M059J (cell line): ENCODE measurements around the gene ALG9. TPM values are rescaled to one million over a fixed set of nuclear protein-coding genes. Genes with fewer than 3 reads are reported as not detected.
A peak's percentile ranks its signal among the peaks of the same experiment; 100 is the strongest.

Experiments
- DNase-seq: peaks from one replicate; pipeline ENCODE4 v3.0.0-alpha.2; 2012; ENCODE audit warnings: low read depth
- total RNA-seq: library from RNA; depleted of rRNA; stranded (reverse); fragments of >200 nt; shearing (Covaris generic); gene quantifications from 2 replicates; pipeline ENCODE4 v1.2.3, GENCODE V29; 2014

The ALG9 gene
- total RNA-seq, 1 experiment from 2014 or later = 39.7 TPM

DNA sequence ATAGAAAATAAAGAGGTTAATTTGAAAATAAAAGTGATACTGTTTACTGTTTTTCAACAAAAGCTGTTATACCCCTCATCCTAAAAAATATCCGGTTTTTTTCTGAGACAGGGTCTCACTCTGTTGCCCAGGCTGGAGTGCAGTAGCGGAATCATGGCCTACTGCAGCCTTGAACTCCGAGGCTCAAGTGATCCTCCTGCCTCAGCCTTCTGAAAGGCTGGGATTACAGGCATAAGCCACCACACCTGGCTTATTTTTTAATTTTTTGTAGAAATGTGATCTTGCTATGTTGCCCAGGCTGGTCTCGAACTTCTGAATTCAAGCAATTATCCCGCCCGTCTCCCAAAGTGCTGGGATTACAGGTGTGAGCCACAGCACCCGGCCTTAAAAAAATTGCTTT lies 35.7 kb downstream of the ALG9 start:
- DNase-seq = no peak

DNA sequence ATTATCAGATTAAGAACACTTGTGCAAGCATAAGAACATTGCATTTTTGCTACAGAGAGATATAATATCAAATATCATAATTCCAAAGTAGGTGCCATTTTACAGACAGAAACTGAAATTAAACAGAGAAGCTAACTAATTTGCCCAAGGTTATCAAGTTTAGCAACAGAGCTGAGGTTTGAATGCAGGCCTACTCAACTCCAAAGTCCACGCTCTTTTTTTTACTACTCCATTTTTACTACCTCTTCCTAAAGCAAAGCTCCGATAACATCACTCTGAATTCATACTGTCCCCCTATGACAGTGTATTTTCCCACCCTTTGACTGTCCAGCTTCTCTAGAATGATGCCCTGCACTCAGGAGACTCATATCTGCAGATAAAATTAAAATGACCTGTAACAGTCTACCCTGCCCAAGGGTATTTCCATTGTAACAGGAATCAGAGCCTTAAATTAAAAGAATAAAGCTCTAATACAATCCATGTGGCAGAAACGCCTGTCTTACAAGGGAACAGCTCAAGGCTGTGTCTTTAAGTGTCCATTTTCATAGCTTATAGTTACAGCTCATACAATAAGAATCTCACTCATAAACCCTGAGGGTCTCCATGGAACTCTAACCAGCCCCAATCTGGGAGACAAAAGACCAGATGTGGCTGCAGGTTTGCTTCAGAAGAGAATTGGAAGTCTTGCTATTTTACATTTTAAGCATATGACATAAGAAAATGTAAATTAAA lies 36.8 kb downstream of the ALG9 start:
- DNase-seq = no peak

- DNase-seq = peak; percentile 18
These were observed 37.9 kb downstream of the ALG9 start for GRCh38 chr11:111833524-111833923.

DNA sequence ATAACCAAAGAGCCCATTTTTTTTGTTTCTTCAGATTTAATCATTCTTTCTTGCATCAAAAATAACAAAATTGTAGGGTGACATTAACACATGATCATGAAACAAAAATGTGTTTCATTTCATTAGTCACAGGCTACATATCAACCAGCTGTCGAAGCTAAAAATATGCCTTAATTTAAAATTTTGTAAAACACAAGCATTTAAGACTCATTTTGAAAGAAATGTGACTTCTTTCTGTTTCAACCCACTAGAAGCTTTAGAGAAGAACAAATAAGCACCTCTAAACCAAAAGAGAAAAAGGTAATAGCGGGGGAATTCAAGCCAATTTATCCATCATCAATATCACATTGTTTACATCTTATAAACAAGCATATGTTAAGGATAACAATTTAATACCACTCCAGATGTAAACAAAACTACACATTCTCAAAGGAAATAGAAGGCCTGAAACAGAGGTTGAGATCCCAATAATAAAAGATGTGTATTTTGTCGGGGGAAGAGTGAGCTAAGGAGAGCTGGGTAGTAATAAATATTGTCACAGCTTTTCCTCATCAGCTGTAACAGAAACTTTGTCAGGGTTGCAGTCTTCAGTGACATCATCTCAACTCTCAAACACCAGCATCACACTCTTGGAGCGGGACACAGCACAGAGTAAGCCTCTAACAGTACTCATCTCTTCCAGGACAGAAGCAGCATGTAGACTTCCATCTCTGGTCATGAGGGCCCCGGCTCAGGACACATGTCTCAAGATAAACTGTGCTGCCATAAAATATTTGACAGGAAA lies 42.0 kb downstream of the ALG9 start:
- no peak for DNase-seq

GRCh38 chr11:111826322-111826950 lies 44.9 kb downstream of the ALG9 start:
- DNase-seq = no peak

- DNase-seq = no peak
These were observed 47.8 kb downstream of the ALG9 start for GRCh38 chr11:111823629-111824028.

- no peak for DNase-seq
These were observed 48.2 kb downstream of the ALG9 start for GRCh38 chr11:111823131-111823530.

DNA sequence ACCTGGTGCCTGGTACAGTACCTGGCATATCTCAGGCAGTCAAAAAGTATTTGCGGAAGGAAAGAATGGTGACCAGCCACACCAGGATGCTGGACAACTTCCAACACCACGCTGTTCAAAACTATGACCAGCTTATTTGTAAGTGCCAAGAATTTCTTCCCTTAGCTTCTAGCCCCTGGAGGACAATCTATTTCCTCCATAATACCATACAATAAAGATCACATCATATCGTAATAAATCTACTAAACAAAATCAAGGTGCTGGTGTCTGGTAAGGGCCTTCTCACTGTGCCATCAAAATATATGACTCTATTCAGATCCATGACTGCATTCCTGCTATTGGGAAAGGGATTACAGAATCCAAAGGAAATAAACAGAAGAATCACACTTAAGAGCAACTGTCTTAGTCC lies 51.5 kb downstream of the ALG9 start:
- no peak for DNase-seq

- DNase-seq = peak; percentile 36
These were observed 52.1 kb downstream of the ALG9 start for GRCh38 chr11:111819161-111819828.

GRCh38 chr11:111815489-111815888 lies 55.9 kb downstream of the ALG9 start:
- DNase-seq = peak; percentile 74

DNA sequence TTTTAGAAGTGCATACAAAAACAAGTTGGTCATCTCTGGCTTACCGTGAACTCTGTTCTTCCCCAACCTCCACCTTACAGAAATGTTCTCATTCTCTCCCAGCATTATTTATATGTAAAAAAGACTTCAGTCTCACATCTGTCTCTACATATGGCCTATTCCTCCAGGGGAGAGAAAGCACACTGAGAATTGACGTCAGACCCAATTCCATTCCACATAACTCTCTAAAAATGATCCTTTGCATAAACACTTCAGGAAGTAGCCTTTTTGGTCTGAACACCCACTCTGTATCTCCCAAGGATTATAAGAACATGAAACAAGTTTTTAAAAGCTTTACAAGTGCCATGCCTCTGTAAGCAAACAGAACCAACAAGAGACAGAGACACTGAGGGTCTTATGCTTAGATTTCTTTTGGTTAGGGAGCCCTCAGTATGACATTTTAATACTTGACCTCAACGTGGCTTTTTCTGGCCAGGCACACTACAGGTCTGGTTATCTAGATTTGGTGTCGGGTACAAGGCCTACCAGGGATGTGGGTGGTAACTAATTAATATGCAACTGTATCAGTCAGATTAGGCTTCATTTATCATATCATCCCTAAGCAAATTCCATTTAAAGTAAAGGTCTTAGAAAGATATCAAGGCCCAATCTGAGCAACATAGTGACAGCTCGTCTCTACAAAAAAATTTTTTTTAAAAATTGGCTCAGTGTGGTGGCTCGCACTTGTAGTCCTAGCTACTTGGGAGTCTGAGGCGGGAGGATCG lies 56.6 kb downstream of the ALG9 start:
- DNase-seq = peak; percentile 5

- peak; percentile 10 for DNase-seq
These were observed 57.3 kb downstream of the ALG9 start for GRCh38 chr11:111814106-111814505.

GRCh38 chr11:111812211-111812610 lies 59.2 kb downstream of the ALG9 start:
- DNase-seq = no peak

- no peak for DNase-seq
These were observed 59.9 kb downstream of the ALG9 start for GRCh38 chr11:111811445-111811844.

DNA sequence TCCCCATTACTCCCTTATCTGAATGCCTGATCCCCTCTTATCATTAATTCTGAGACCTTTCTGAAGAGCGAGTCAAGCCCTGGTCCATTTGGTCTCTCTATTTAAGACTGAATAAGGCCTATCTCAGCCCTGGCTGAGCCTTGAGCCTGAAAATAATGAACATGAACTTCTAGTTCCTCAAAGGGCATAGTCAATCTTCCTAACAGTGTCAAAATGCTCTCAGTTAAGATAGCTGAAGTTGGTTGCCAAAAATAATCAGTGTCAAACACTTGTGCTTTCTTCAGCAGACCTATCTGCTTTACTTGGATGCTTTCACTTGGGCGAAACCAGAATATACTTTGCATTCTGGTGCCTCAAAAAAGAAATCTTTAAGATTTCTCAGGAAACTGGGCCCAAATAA lies 62.5 kb downstream of the ALG9 start:
- DNase-seq = no peak

DNA sequence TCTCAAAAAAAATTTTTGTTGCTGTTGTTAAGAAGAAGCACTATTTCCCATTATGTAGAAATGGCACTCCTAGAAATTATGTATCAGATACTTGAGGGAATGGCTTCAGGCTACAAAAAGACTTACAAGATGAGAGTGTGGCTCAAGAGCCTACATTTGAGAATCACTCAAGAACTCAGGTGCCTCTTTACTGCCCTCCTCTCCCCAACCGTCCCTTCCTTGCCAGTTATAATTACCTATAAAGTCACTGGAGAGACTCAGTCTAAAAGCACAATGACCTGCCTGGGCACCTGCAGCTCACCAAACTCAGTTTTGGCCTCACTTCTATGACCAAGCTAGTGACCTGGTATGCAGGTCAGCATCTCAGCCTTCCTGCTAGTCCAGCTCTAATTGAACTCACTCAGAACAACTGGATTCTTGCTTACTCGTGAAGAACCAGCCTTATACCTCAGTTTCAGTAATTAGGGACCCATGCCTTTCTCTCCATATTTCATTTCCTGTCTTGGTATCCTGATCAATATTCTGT lies 63.3 kb downstream of the ALG9 start:
- no peak for DNase-seq

- DNase-seq = no peak
These were observed 64.3 kb downstream of the ALG9 start for GRCh38 chr11:111807076-111807475.

DNA sequence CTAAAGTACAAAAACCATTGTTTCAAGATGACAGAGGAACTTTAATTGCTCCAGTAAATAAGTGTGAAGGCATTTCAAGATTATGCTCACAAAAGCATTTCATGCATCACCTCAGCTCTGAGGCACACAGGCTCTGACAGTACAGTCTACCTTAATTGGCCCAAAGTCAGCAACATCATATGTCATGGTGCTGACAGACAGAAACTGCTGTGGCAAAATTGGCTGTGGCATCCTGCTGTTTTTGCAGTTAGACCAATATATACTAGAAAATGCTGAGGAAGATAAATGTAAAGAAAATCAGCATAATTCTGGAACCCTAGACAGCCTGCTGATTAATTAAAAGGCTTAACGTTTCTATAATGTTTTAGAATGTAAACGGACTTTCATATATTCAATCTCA lies 70.2 kb downstream of the ALG9 start:
- no peak for DNase-seq

GRCh38 chr11:111798279-111798678 lies 73.1 kb downstream of the ALG9 start:
- no peak for DNase-seq

DNA sequence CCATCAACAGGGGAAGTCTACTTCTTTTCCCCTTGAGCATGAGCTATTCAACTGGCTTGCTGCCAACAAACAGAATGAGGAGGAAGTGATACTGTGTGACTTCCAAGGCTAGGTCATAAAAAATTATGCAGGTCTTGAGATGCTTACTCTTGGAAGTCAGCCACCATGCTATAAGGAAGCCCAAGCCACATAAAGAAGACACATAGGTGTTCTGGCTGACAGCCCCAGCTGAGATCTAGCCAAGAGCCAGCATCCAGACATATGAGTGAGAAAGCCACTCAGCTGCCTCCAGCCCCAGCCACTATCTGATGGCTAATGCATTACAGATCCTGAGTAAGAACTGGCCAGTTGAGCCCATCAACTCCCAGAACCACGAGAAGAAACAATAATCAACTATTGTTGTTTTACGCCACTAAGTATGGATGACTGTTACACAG lies 74.2 kb downstream of the ALG9 start:
- DNase-seq = peak; percentile 74

GRCh38 chr11:111796696-111797095 lies 74.7 kb downstream of the ALG9 start:
- DNase-seq = no peak
